ENCODE measurements around the gene SORD.
A peak's percentile ranks its signal among the peaks of the same experiment; 100 is the strongest.
"Not testable (repeated sequence)": the region's sequence is repeated elsewhere in the genome, so short reads cannot be mapped to it uniquely, and the experiment has no call there.

The SORD gene

DNA sequence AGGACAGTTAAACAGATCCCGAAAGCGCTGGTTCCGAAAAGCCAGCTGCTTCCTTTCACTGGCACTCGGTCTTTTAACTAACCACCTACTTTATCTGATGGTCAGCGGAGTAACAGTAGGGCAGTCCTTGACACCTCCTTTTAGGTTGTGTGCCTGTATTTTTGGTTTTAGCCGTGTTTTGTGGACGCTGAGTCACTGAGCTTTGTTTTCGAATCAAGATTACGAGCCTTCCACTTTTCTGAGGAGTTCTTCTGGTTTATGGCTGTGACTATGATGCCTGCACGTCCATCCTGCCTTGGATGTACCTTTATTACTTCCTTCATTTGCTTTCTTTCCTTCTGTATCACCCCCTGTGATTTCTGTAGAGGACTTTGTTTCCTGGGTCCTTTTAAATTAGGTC is 59.4 kb downstream of the SORD start:
- not testable (repeated sequence) for DNase-seq (ENCODE audit: low read depth); H3K4me3 ChIP-seq (ENCODE audit: control insufficient read depth, low read depth, low read length)

- DNase-seq (ENCODE audit: low read depth), result no peak
- H3K4me3 ChIP-seq (ENCODE audit: control insufficient read depth, low read depth, low read length), result no peak overlapping the region
- TF ChIP-seq, protein P1, sequence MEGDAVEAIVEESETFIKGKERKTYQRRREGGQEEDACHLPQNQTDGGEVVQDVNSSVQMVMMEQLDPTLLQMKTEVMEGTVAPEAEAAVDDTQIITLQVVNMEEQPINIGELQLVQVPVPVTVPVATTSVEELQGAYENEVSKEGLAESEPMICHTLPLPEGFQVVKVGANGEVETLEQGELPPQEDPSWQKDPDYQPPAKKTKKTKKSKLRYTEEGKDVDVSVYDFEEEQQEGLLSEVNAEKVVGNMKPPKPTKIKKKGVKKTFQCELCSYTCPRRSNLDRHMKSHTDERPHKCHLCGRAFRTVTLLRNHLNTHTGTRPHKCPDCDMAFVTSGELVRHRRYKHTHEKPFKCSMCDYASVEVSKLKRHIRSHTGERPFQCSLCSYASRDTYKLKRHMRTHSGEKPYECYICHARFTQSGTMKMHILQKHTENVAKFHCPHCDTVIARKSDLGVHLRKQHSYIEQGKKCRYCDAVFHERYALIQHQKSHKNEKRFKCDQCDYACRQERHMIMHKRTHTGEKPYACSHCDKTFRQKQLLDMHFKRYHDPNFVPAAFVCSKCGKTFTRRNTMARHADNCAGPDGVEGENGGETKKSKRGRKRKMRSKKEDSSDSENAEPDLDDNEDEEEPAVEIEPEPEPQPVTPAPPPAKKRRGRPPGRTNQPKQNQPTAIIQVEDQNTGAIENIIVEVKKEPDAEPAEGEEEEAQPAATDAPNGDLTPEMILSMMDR (IDR thresholded peaks at IDR 0.05; ENCODE audit: control insufficient read depth, insufficient read depth, low read depth, low read length, missing control alignments), result no peak
Observed at GRCh38 chr15:45083223-45083622, 60.2 kb downstream of the SORD start.

- no peak overlapping the region for H3K4me3 ChIP-seq (ENCODE audit: control insufficient read depth, low read depth, low read length)
- DNase-seq (ENCODE audit: low read depth), result no peak
- TF ChIP-seq, protein P1 (IDR thresholded peaks at IDR 0.05; ENCODE audit: control insufficient read depth, insufficient read depth, low read depth, low read length, missing control alignments), result no peak
Observed at GRCh38 chr15:45084163-45084562, 61.2 kb downstream of the SORD start.

DNA sequence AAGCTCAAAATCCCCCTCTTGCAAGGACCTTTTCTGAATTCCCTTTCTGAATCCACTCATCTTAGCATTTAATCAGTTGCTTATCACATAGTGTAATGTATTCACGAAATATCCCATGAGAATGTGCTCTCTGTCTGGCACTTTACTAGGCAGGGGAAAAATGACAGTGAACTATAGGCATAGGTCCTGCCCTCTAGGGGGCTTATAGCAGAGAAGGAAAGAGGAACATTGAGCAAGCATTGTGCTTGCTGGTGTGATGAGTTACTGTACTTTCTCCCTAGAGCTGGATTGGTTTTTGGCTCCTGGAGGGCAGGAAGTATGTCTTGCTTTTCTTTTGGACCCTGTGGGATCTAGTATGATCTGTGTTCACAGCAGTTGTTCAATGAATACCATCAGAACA is 64.5 kb downstream of the SORD start:
- TF ChIP-seq, protein P1 (IDR thresholded peaks at IDR 0.05; ENCODE audit: control insufficient read depth, insufficient read depth, low read depth, low read length, missing control alignments), result no peak
- no peak for DNase-seq (ENCODE audit: low read depth)
- no peak overlapping the region for H3K4me3 ChIP-seq (ENCODE audit: control insufficient read depth, low read depth, low read length)

- TF ChIP-seq, protein P1 (IDR thresholded peaks at IDR 0.05; ENCODE audit: control insufficient read depth, insufficient read depth, low read depth, low read length, missing control alignments), result no peak
- no peak overlapping the region for H3K4me3 ChIP-seq (ENCODE audit: control insufficient read depth, low read depth, low read length)
- peak; percentile 4 for DNase-seq (ENCODE audit: low read depth)
Observed at GRCh38 chr15:45088801-45089711, 66.1 kb downstream of the SORD start.

- no peak for DNase-seq (ENCODE audit: low read depth)
- TF ChIP-seq, protein P1 (IDR thresholded peaks at IDR 0.05; ENCODE audit: control insufficient read depth, insufficient read depth, low read depth, low read length, missing control alignments), result no peak
- H3K4me3 ChIP-seq (ENCODE audit: control insufficient read depth, low read depth, low read length), result no peak overlapping the region
Observed at GRCh38 chr15:45089712-45090373, 66.8 kb downstream of the SORD start.

DNA sequence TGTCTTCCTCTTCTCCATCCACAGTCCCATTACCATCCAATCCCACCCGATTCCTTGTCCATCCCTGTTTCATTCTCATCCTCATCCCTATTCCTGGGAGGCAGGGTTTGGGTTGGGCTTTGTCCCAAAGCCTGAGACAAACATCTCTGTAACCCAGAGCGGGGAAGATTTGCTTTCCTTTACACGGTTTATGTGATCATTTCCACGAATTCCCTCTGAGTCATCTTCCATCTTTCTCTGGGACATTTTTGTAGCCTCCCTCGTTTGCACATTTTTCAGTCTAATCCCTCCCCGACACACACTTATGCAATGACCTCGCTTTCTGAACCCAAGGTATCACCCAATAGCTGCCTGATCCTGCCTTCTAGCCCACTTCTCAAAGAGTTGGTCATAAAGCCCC is 68.2 kb downstream of the SORD start:
- H3K4me3 ChIP-seq (ENCODE audit: control insufficient read depth, low read depth, low read length), result no peak overlapping the region
- peak; percentile 17 for DNase-seq (ENCODE audit: low read depth)
- TF ChIP-seq, protein P1 (IDR thresholded peaks at IDR 0.05; ENCODE audit: control insufficient read depth, insufficient read depth, low read depth, low read length, missing control alignments), result no peak

Data from AG09309 (cell line).